T1000 (cell line): ENCODE measurements around the gene SCN8A.
"Not testable (repeated sequence)": the region's sequence is repeated elsewhere in the genome, so short reads cannot be mapped to it uniquely, and the experiment has no call there.

Experiments
- DNase-seq: peaks from one replicate; lab custom pipeline; 2025; ENCODE audit warnings: mixed read lengths; lab: John Stamatoyannopoulos, UW

SCN8A gene

DNA sequence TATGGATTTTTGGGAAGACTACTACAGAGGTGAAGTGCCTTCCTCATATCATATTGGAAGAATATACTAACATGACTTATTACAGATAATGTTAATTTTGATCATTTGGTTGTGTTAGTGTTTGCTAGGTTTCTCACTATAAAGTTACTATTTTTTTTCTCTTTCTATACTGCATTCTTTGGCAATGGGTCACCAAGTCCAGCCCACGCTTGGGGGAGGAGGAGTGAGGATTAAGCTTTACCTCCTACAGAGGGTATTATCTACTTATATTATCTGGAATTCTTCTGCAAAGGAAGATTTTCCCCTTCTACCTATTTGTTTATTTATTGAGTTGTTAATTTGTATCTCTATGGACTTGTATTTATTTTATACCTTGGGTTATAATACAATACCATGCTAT lies 31.5 kb downstream of the SCN8A start:
- DNase-seq: no peak

DNA sequence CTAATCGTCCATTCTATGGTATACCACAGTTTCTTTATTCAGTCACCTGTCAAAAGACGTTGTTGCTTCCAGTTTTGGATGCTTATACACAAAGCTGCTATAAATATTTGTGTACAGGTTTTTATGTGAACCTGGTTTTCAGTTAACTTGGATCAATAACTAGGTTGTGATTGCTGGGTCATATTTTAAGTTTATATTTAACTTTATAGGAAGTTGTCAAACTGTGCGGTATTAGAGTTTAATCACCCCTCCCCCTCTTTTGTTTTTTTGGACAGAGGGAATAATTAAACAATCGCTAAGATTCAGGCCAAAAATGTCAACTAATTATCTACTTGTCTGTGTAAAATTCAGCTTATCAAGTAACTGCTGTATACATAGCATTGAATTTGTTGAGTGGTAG lies 34.3 kb downstream of the SCN8A start:
- no peak for DNase-seq

DNA sequence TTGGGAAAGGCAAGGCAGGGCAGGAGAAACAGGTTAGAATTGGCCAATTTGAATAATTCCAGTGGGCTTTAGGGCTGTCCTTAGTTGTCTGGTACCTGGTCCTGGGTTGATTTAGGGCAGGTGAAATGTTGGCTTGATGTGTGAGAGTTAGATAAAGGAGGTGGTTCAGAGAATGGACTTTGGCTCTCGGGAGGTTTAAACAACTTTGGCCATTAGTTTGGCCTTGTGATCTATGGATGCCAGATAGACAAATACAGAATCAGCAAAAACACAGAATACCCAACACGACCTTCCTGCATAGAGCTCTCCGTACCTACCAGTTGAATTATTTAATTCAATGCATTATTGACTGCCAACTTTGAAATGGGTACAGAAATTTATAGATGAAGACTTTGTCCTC lies 35.1 kb downstream of the SCN8A start:
- DNase-seq: no peak

DNA sequence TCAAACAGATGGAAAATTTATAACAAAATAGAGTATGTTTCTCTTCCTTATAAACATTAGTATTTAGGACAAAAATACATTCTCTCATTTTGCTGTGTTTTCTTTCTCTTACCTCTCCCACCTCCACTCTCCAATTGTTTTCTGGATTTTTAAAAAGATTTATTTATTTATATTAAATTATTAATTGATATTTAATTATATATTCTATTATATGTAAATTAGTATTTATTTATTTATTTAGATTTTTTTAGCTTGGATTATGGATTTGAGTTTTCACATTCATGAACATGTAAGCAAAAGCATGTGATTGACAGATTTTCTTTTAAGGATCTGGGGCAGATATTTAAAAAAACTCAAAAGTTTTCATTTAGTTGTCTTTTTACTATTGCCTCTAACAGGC lies 35.6 kb downstream of the SCN8A start:
- DNase-seq: no peak

DNA sequence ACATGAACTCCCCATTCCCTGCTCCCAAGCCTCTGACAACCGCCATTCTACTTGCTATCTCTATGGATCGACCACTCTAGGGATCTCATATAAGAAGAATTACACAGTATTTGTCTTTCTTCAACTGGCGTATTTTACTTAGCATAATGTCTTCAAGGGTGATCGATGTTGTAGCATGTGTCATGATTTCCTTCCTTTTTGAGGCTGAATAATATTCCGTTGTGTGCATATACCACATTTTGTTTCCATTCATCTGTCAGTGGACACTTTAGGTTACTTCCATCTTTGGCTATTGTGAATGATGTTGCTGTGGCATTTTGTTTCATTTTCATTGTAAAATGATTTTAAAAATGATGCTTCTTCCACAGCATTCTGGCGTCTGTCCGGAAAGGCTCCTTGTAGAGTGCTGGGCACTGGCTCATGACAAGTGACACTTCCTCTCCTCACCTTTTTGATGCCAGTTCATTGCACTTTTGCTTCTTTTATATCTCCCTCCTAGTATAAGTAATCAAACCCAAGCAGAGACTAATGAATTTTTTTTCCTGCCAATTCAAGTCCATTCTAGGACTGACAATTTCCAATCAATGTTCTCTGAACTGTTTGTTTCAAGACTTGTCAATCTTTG lies 39.3 kb downstream of the SCN8A start:
- no peak for DNase-seq

DNA sequence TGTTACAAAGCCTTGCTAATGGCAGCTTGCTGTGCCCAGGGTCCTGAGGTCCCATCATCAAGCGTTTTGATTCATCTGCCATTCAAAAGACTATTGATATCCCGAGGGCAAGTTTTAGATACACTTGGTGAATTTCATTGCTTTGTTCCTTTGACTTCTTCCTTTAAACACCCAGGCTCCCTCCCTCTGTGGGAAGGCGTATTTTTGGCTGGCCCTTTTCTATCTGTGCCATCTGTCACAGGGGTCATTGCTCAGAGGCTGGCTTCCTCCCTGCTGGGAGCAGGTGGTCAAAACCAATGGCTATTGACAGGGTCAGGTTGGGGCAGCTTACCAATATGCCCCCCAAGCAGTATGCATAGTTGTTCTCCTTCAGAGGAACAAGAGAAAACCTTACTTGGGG lies 40.0 kb downstream of the SCN8A start:
- no peak for DNase-seq

DNA sequence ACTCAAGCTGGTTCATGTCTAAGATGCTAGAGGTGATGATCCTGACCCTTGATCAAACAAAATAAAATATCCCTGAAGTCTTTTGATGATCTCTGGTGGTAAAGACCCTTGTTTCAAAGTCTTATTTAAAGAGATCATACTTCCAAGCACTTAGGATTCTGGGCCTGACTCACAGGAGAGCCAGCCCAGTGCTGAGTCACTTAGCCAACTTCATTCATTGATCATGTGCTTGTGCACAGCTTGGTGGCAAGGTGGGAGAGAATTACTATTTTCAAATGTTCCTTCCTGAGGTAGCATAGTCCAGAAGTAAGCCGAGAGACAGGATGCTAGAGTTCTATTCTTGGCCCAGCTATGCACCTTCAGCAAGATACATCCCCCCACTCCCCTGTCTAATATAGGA lies 40.6 kb downstream of the SCN8A start:
- no peak for DNase-seq

DNA sequence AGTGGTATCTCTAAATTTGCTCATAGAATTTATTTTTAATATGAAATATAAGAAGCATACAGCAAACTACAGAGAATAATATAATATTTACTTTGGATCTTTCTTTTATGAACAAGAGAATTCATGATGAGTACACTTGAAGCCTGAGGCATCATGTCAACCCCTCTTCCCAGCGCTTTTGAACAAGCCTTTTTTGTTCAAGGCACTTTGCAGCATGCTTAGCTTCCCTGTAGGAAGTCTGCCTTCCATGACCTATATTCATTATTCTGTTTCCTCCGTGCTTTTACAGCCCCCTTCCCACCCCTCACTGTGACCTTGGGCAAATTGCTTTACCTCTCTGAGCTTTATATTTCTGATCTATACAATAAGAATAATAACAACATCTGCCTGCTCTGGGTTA lies 41.6 kb downstream of the SCN8A start:
- DNase-seq: no peak

DNA sequence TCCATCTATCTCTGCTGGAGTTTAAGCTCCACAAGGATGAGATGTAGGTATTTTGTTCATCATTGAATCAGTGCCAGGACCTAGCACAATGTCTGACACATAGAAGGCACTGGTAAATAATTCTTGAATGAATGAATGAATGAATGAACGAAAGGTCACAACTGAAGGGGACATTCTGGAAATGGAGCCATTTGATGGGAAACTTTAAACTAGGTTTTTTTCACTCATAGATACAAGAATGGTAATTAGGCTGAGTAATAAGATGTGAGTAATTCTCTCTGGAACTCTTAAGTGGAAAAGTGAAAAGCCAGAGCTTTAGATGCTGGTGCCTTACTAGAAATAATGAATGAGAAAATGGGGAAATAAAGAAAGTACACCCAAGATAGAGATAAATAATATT lies 44.3 kb downstream of the SCN8A start:
- DNase-seq: no peak

DNA sequence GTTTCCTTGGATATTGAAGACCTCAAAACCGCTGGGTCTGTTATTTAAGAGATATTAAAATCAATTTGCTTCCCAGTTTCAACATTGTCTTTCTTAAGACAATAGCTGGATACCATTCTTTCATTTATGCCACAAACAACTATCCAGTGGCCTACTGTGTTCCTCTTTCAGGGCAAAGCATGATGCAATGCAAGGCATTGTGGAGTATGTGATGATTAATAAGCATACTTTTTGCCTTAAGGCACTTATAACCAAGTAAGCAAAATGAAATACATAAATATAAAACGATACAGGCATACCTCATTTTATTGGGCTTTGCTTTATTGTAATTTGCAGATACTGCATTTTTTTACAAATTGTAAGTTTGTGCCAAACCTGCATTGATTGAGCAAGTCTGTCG lies 45.5 kb downstream of the SCN8A start:
- DNase-seq: no peak

DNA sequence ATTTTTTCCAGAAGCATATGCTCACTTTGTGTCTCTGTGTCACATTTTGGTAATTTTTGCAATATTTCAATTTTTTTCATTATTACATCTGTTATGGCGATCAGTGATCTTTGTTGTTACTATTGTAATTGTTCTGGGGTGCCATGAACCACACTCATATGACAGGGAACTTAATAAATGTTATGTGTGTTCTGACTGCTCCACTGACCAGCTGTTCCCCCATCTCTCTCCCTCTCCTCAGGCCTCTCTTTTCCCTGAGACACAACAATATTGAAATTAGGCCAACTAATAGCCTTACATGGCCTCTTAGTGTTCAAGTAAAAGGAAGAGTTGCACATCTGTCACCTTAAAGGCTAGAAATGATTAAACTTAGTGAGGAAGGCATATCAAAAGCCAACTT lies 46.0 kb downstream of the SCN8A start:
- DNase-seq: no peak

DNA sequence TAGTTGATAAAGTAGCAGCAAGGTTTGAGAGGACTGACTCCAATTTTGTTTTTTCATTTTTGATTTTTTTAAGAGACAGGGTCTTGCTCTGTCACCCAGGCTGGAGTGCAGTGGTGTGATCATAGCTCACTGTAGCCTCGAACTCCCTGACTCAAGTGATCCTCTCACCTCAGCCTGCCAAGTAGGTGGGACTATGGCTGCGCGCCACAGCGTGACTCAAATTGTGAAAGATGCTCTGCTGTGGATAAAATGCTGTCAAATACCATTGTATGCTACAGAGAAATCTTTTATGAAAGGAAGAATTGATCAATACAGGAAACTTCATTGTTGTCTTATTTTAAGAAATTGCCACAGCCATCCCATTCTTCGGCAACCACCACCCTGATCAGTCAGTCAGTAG lies 48.3 kb downstream of the SCN8A start:
- no peak for DNase-seq

DNA sequence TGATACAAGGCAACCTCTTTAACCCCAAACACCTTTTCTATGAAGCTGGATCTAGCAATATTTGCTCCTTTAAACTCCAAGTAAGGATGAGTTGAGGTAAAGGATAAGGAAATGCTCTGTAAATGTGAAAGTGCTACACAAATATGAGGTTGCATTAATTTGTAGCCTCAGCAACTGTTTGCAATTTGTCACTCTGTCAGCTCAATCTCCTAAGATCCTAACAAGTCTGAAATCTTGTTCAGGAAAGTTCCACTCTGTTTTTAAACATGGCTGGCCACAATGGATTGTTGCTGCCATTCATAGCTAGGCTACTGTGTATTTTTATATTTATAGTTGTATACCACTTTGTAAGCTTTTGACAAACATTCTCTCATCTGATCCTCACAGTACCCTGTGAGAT lies 51.3 kb downstream of the SCN8A start:
- DNase-seq: no peak

DNA sequence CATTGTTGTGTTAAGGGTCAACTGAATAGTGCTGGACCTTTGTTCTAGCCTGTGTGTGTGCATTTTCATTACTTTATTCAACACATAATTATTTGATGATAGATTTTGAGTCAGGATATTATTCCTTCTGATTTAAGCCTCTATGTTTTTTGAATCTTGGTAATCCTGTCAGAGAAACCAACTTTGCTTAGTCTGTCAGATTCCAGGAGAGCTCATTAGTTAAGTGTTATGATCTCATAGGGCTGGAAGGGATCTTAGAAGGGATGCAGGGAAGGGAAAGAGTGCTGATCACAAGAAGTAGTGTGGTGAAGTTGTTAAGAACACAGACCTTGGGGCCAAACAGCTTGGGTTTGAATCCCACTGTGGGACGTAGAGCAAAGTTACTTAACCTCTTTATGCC lies 52.9 kb downstream of the SCN8A start:
- no peak for DNase-seq

DNA sequence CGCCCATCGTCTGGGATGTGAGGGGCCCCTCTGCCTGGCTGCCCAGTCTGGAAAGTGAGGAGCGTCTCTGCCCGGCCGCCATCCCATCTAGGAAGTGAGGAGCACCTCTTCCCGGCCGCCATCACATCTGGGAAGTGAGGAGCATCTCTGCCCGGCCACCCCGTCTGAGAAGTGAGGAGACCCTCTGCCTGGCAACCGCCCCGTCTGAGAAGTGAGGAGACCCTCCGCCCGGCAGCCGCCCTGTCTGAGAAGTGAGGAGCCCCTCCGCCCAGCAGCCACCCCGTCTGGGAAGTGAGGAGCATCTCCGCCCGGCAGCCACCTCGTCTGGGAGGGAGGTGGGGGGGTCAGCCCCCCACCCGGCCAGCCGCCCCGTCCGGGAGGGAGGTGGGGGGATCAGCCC lies 53.7 kb downstream of the SCN8A start:
- not testable (repeated sequence) for DNase-seq

DNA sequence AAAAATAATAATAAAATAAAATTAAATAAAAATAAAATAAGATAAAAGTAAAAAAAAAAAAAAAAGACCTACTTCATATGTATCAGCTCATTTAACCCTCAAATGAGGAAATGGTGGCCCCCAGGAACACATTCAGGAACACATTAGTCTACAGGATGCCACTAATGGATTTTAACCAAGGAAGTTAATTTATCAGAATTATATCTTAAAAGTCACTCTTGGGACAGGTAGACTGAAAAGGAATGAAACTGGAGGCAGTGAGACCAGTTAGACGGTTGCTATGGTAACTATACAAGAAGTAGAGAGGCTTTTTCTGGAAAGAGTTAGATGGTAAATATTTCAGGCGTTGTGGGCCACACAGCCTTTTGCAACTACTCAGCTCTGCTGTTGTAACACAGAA lies 54.9 kb downstream of the SCN8A start:
- DNase-seq: no peak

DNA sequence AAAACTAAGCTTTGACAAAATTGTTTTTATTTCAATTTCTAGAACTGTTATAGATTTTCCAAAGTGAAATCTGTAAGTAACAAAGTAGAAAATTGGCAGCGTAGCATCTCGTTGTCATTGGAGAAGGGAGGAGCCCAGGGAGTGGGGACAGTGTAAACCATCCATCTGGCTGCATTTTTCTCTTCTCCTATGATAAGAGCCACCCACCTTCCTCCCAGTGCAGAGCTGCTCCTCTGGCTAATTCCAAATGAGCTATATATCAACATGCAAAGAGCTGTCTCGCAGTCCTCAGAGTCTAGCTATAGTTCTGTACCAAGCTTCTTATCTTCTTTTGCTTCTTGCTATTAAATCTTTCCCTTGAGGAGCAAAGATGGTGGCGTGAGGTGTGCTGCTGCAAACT lies 56.6 kb downstream of the SCN8A start:
- no peak for DNase-seq

DNA sequence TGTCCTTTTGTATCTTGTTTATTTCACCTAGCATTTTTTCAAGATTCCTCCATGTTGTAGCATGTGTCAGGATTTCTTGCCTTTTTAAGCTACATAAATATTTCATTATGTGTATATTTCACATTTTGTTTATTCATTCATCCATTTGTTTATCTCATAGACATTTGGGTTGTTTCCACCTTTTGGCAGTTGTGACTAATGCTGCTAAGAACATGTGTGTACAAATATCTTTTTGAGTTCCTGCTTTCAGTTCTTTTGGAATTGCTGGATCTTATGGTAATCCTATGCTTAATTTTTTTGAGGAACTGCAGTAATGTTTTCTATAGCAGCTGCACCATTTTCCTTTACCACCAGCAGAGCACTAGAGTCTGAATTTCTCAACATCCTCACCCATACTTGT lies 62.4 kb downstream of the SCN8A start:
- no peak for DNase-seq

DNA sequence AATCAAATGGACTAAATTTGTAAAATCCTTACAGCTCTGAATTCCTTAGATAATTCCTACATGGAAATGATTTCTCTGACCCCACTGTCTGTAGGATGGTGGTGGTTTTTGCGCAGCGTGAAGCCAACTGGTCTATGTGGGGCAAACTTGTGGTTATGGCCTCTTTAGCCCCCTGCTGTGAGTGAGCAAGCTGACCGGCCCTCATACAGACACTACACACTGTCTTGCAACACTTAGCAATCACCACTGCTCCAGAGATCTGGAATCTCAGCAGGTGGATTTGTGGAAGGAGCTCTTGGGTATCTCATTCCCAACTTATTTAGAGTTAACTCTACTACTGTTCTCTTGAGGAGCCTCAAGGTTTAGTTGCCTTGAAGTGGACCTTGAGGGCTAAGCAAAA lies 70.2 kb downstream of the SCN8A start:
- no peak for DNase-seq

DNA sequence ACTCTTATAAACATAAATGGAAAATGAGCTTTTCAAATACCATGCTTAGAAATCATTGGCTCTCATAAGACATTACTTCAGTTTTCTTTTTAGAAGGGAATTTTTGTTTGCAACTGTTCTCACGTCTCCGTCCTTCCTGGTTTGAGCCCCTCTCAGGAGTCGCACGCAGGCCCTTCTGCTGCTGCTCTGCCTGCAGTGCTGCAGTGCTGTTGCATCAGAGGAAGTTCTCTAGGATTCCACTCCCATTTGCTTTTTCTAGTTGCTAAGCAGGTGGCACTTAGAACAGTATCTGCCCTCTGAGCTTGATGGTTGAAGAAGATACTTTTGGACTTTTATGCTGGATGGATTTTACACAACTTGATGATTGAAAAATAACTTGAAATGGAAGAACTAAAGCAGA lies 70.8 kb downstream of the SCN8A start:
- no peak for DNase-seq

DNA sequence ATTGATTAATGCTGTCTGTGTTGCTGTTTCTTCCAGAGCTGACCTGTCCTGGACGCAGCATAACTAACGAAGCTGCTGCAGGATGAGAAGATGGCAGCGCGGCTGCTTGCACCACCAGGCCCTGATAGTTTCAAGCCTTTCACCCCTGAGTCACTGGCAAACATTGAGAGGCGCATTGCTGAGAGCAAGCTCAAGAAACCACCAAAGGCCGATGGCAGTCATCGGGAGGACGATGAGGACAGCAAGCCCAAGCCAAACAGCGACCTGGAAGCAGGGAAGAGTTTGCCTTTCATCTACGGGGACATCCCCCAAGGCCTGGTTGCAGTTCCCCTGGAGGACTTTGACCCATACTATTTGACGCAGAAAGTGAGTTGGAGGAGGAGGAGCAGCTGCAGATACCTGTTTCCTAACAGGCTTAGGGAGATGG lies 71.7 kb downstream of the SCN8A start:
- no peak for DNase-seq

DNA sequence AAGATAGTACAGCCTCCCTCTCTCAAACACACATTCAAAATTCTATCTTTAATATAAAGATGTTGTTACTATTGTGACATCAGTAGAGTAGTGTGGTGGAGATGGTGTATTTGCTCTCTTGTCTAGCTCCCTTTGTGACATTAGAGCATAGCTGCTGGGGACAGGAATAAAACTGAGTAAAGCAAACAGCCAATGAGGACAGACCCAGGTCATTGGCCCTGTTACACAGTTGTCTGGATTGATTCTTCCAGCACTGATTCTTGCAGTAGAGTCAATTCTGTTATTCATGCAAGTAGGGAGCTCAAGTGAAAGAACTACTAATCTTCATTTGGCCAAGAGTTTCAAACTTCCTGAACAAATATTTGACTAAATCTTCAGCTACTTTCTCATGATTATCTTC lies 72.4 kb downstream of the SCN8A start:
- no peak for DNase-seq

DNA sequence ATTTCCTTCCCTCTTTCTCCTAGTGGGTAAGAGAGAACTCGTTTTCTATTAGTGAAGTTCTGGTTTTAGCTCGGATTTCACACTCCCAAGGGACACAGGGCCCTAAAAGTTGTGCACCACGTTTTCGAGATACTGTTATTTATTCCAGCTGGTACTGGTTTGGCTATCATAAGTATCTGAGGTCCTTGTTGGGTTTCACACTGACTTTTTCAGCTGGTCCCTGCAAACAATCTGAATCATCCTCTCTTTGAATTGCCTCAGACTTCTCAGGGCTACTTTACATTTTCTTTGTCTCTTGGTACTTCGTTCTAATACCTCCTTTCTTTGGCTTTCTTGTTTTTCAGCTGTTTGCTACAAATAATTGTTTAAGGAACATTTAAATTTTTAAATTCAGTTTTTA lies 75.7 kb downstream of the SCN8A start:
- no peak for DNase-seq

DNA sequence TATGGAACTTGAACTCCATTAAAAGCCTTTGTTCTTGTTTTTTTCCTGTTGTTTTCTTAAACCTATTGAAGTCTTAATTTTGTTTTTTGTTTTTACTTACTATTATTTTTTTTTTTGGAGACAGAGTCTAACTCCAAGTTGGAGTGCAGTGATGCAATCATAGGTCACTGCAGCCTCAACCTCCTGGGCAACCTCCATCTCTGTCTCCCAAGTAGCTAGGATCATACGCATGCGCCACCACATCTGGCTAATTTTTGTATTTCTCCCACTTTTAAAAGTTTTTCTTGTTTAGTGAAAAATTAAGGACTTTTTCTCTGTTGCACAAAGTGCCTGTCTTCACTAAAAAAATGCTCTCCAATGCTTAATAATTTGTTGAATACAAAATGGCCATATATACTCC lies 76.2 kb downstream of the SCN8A start:
- no peak for DNase-seq

DNA sequence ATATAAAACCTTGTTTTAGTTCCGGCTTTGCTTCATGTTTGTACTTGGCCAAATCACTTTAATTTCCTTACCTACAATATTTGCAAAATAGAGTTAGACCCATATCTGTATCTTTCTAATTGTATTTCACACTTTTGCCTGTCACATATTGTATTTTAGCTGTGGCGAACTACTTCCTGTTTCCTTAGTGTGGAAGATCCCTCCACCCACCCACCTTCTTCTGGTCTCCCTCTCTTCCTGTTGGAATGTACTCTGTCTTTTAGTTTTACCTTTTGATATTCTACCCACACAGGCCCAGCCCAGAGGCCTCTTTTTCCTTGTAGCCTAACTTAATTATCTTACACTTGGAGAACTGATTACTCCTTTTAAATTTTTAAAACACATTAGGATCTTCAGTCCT lies 78.2 kb downstream of the SCN8A start:
- no peak for DNase-seq
